Endodermal cell (in vitro differentiated cells): ENCODE measurements around the gene TPRX1. TPM values are rescaled to one million over a fixed set of nuclear protein-coding genes. Genes with fewer than 3 reads are reported as not detected.

Experiments
- DNase-seq: peaks from one replicate; pipeline ENCODE4 v3.0.0-alpha.2; 2017
- H3K27ac ChIP-seq: 2 replicates; pipeline ENCODE4 v1.5.1; 2013; ENCODE audit warnings: mild to moderate bottlenecking, low read depth, low read length, moderate library complexity
- H3K27me3 ChIP-seq: 2 replicates; pipeline ENCODE4 v1.6.1; 2013; ENCODE audit warnings: mild to moderate bottlenecking, low read length, moderate library complexity; ENCODE audit not compliant: insufficient read depth, control insufficient read depth, poor library complexity, severe bottlenecking
- H3K36me3 ChIP-seq: 2 replicates; pipeline ENCODE4 v1.7.0; 2013; ENCODE audit warnings: mild to moderate bottlenecking, low read length, moderate library complexity; ENCODE audit not compliant: control insufficient read depth, insufficient read depth
- H3K4me1 ChIP-seq: one replicate; pipeline ENCODE4 v1.7.0; 2013; ENCODE audit warnings: low read length; ENCODE audit not compliant: control insufficient read depth, insufficient read depth
- H3K4me3 ChIP-seq: 2 replicates; pipeline ENCODE4 v1.5.1; 2013; ENCODE audit warnings: mild to moderate bottlenecking, low read length, moderate library complexity
- H3K9ac ChIP-seq: 2 replicates; pipeline ENCODE4 v1.6.1; 2013; ENCODE audit warnings: mild to moderate bottlenecking, low read length, moderate library complexity; ENCODE audit not compliant: poor library complexity, severe bottlenecking; ENCODE audit errors: extremely low read depth
- H3K9me3 ChIP-seq: 2 replicates; pipeline ENCODE4 v1.6.1; 2013; ENCODE audit warnings: mild to moderate bottlenecking, low read length, moderate library complexity; ENCODE audit not compliant: control insufficient read depth
- H3K27ac Mint-ChIP-seq: 2 replicates; pipeline ENCODE4 v1.8.0; 2020; ENCODE audit warnings: mixed read lengths
- H3K27me3 Mint-ChIP-seq: 2 replicates; pipeline ENCODE4 v1.8.0; 2021; ENCODE audit warnings: mild to moderate bottlenecking, mixed read lengths; ENCODE audit not compliant: insufficient read depth
- H3K36me3 Mint-ChIP-seq: 2 replicates; pipeline ENCODE4 v1.8.0; 2020; ENCODE audit warnings: low read depth, mixed read lengths
- H3K4me1 Mint-ChIP-seq: 2 replicates; pipeline ENCODE4 v1.8.0; 2020; ENCODE audit warnings: mixed read lengths
- H3K4me3 Mint-ChIP-seq: 2 replicates; pipeline ENCODE4 v1.8.0; 2020; ENCODE audit warnings: mild to moderate bottlenecking, moderate library complexity, mixed read lengths
- H3K9me3 Mint-ChIP-seq: 2 replicates; pipeline ENCODE4 v1.8.0; 2020; ENCODE audit warnings: mild to moderate bottlenecking, mixed read lengths
- CTCF ChIP-seq: fragments of 200-600 bp; sonication (generic); conservative IDR thresholded peaks from 2 replicates; pipeline ENCODE4 v1.5.0; 2021; ENCODE audit warnings: antibody characterized with exemption, mild to moderate bottlenecking
- WGBS, 2 experiments: methylation state at CpG; one replicate each; pipeline versions ENCODE4 v1.1.5 to v1.1.7; 2013; ENCODE audit warnings: missing lambda C conversion rate in 2 of 2, mixed read lengths in 1 of 2; ENCODE audit not compliant: insufficient coverage in 1 of 2, insufficient read length in 1 of 2; 5-methylcytosine and 5-hydroxymethylcytosine counted together
- total RNA-seq, 2 donors: library from RNA; stranded (reverse); fragmentation: NEBNext Ultra II Directional in 1 of 2; extraction: Animal tissue kit (Norgen Biotek cat#: 25700) in 1 of 2; gene quantifications; 2 replicates in 1 of 2; 3 replicates in 1 of 2; pipeline ENCODE4 v1.2.1, GENCODE V29; 2021

TPRX1 gene
- total RNA-seq, 2 donors from 2014 or later, result not detected

DNA sequence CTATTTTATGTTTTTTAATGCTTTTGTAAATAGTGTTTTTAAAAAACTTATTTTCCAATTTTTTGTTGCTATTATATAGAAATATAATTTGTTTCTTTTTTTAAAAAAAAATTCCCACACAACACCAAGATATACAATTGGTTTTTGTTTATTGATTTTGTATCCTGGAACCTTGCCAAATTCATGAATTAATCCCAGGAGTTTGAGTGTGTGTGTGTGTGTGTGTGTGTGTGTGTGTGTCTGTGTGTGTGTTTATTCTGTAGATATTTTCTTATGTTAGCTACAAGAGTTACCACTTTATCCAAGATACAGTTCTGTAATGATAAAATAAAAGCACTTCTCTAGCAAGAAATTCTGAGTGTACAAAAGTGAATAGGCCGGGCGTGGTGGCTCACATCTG is 7.6 kb downstream of the TPRX1 start:
- Histone ChIP-seq H3K4me3 (no peak overlapping the region), H3K4me1 (no peaks in the 10 kb centered on the region), H3K27me3 (no peaks in the 10 kb centered on the region), H3K9me3 (peaks cover 5% of the 10 kb centered on the region), H3K9ac (no peak overlapping the region), H3K27ac (no peak overlapping the region), H3K36me3 (no peaks in the 10 kb centered on the region)
- no peak overlapping the region for H3K27ac Mint-ChIP-seq
- no peak for TF ChIP-seq CTCF
- peaks cover 2% of the 10 kb centered on the region for H3K27me3 Mint-ChIP-seq
- H3K9me3 Mint-ChIP-seq, result peaks cover 13% of the 10 kb centered on the region
- no peak overlapping the region for H3K4me3 Mint-ChIP-seq
- H3K36me3 Mint-ChIP-seq, result peaks cover 3% of the 10 kb centered on the region
- H3K4me1 Mint-ChIP-seq, result peaks cover 5% of the 10 kb centered on the region
- 93 to 98% methylated on average over 2 of the region's 2 CpGs for WGBS, 2 experiments
- no peak for DNase-seq

- H3K36me3 ChIP-seq, result no peaks in the 10 kb centered on the region
- H3K9me3 ChIP-seq, result no peaks in the 10 kb centered on the region
- WGBS, 2 experiments, result 86 to 87% methylated on average over 15 to 18 of the region's 18 CpGs
- H3K27me3 ChIP-seq, result no peaks in the 10 kb centered on the region
- no peaks in the 10 kb centered on the region for H3K4me1 ChIP-seq
- H3K9ac ChIP-seq, result no peak overlapping the region
- H3K4me3 ChIP-seq, result no peak overlapping the region
- DNase-seq, result peak; percentile 83
- H3K27ac ChIP-seq, result no peak overlapping the region
- no peak overlapping the region for H3K27ac Mint-ChIP-seq
- H3K27me3 Mint-ChIP-seq, result peaks cover 2% of the 10 kb centered on the region
- H3K4me3 Mint-ChIP-seq, result no peak overlapping the region
- peaks cover 8% of the 10 kb centered on the region for H3K9me3 Mint-ChIP-seq
- TF ChIP-seq CTCF, result peak; percentile 68
- H3K36me3 Mint-ChIP-seq, result no peaks in the 10 kb centered on the region
- H3K4me1 Mint-ChIP-seq, result peaks cover 7% of the 10 kb centered on the region
Measured at GRCh38 chr19:47794526-47794925, 9.8 kb downstream of the TPRX1 start.

DNA sequence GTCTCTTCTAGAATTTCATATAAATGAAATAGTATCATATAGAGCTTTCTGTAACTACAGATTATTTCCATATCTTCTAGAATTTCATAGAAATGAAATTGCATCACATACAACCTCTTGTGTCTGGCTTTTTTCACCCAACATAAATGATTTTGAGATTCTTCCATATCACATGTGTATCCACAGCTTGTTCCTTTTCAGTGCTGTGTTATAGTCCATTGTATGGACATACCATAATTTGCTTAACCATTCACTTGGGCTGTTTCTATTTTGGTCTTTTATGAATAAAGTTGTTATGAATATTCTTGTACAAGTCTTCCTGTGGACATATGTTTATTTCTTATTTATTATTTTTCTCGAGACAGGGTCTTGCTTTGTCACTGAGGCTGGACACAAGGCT is 11.7 kb downstream of the TPRX1 start:
- H3K4me3 ChIP-seq, result no peak overlapping the region
- H3K27ac ChIP-seq, result no peak overlapping the region
- H3K36me3 Mint-ChIP-seq, result peaks cover 1% of the 10 kb centered on the region
- H3K4me1 ChIP-seq, result no peaks in the 10 kb centered on the region
- H3K36me3 ChIP-seq, result no peaks in the 10 kb centered on the region
- H3K9ac ChIP-seq, result no peak overlapping the region
- peaks cover 2% of the 10 kb centered on the region for H3K4me1 Mint-ChIP-seq
- H3K9me3 ChIP-seq, result no peaks in the 10 kb centered on the region
- no peak overlapping the region for H3K27ac Mint-ChIP-seq
- TF ChIP-seq CTCF, result no peak
- H3K27me3 Mint-ChIP-seq, result peaks cover under 1% of the 10 kb centered on the region
- no peak for DNase-seq
- H3K27me3 ChIP-seq, result no peaks in the 10 kb centered on the region
- H3K4me3 Mint-ChIP-seq, result no peak overlapping the region
- 80 to 90% methylated on average over 1 of the region's 1 CpG for WGBS, 2 experiments
- H3K9me3 Mint-ChIP-seq, result peaks cover 8% of the 10 kb centered on the region
